Astrocyte (in vitro differentiated cells and primary cell): ENCODE data around the gene LRMDA. TPM values are rescaled to one million over a fixed set of nuclear protein-coding genes. Genes with fewer than 3 reads are reported as not detected.

ENCODE experiments used
- DNase-seq: peaks from one replicate; pipeline ENCODE4 v3.0.0-alpha.2; 2010; ENCODE audit warnings: low read depth
- FAIRE-seq: peaks from 2 replicates; lab custom pipeline; 2011; peaks lifted over from hg19 to GRCh38; lab: Jason Lieb, UNC
- H2AFZ ChIP-seq: 2 replicates; pipeline ENCODE4 v1.6.0; 2012; ENCODE audit warnings: low read depth, low read length, inconsistent platforms
- H3K27ac ChIP-seq: 2 replicates; pipeline ENCODE4 v1.5.1; 2011; ENCODE audit warnings: low read depth, low read length, inconsistent platforms
- H3K27me3 ChIP-seq: 2 replicates; pipeline ENCODE4 v1.6.0; 2011; ENCODE audit warnings: low read length, inconsistent platforms; ENCODE audit not compliant: insufficient read depth
- H3K36me3 ChIP-seq: 2 replicates; pipeline ENCODE4 v1.5.1; 2011; ENCODE audit warnings: low read length, inconsistent platforms; ENCODE audit not compliant: insufficient read depth
- H3K4me1 ChIP-seq: 2 replicates; pipeline ENCODE4 v1.5.1; 2011; ENCODE audit warnings: low read length, inconsistent platforms; ENCODE audit not compliant: insufficient read depth
- H3K4me2 ChIP-seq: 2 replicates; pipeline ENCODE4 v1.6.0; 2012; ENCODE audit warnings: low read length, inconsistent platforms
- H3K4me3 ChIP-seq: 2 replicates; pipeline ENCODE4 v1.5.1; 2011; ENCODE audit warnings: low read depth, mild to moderate bottlenecking, low read length, inconsistent platforms; ENCODE audit not compliant: insufficient read depth
- H3K79me2 ChIP-seq: 2 replicates; pipeline ENCODE4 v1.6.0; 2012; ENCODE audit warnings: mild to moderate bottlenecking, low read length, inconsistent platforms; ENCODE audit not compliant: insufficient read depth
- H3K9ac ChIP-seq: 2 replicates; pipeline ENCODE4 v1.6.0; 2012; ENCODE audit warnings: mild to moderate bottlenecking, low read length, inconsistent platforms
- H3K9me3 ChIP-seq: 2 replicates; pipeline ENCODE4 v1.5.1; 2012; ENCODE audit warnings: low read depth, mild to moderate bottlenecking, low read length, inconsistent platforms; ENCODE audit not compliant: insufficient read depth
- H4K20me1 ChIP-seq: 2 replicates; pipeline ENCODE4 v1.6.0; 2012; ENCODE audit warnings: low read length, inconsistent platforms; ENCODE audit not compliant: insufficient read depth
- H3K27ac Mint-ChIP-seq: one replicate; pipeline ENCODE4 v1.8.0; 2021; ENCODE audit warnings: mild to moderate bottlenecking, mixed read lengths; ENCODE audit not compliant: unreplicated experiment
- H3K27me3 Mint-ChIP-seq: one replicate; pipeline ENCODE4 v1.8.0; 2021; ENCODE audit warnings: low read depth, mixed read lengths; ENCODE audit not compliant: unreplicated experiment
- H3K36me3 Mint-ChIP-seq: one replicate; pipeline ENCODE4 v1.8.0; 2021; ENCODE audit warnings: low read depth, mixed read lengths; ENCODE audit not compliant: unreplicated experiment
- H3K4me1 Mint-ChIP-seq: one replicate; pipeline ENCODE4 v1.8.0; 2021; ENCODE audit warnings: low read depth, mixed read lengths; ENCODE audit not compliant: unreplicated experiment
- H3K4me3 Mint-ChIP-seq: one replicate; pipeline ENCODE4 v1.8.0; 2021; ENCODE audit warnings: mild to moderate bottlenecking, moderate library complexity, mixed read lengths; ENCODE audit not compliant: unreplicated experiment
- H3K9me3 Mint-ChIP-seq: one replicate; pipeline ENCODE4 v1.8.0; 2021; ENCODE audit warnings: mild to moderate bottlenecking, mixed read lengths; ENCODE audit not compliant: unreplicated experiment
- EZH2 ChIP-seq: IDR thresholded peaks from 2 replicates; pipeline ENCODE4 v1.6.1; 2012; ENCODE audit warnings: mild to moderate bottlenecking, low read length, inconsistent platforms; ENCODE audit not compliant: insufficient read depth
- total RNA-seq: library from RNA; stranded (reverse); gene quantifications from 2 replicates; pipeline ENCODE4 v1.2.1, GENCODE V29; 2021
- TF ChIP-seq, protein P1 (sequence below): IDR thresholded peaks from 2 replicates; pipeline ENCODE4 v1.5.1; 2011; ENCODE audit warnings: low read depth, mild to moderate bottlenecking, inconsistent platforms, low read length, moderate library complexity; ENCODE audit not compliant: insufficient read depth

Gene LRMDA
- total RNA-seq, 1 donor from 2014 or later, result 2.7 TPM

DNA sequence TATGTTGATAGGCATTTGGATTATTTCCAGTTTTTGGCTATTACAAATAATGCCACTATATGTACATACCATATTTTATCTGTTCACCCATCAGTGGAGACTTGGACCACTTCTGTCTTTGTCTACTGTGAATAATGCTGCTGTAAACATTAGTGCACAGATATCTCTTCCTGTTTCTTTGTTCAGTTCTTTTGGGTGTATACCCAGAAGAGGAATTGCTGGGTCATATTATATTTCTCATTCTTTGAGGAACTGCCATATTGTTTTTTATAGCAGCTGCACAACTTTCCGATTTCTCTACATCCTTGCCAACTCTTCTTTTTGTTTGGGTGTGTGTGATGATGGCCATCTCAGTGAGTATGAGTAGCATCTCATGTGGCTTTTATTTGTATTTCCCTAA lies 218.0 kb downstream of the LRMDA start:
- Histone ChIP-seq H3K4me3 (no peak overlapping the region), H3K27ac (no peak overlapping the region), H3K4me2 (no peak overlapping the region), H4K20me1 (no peaks in the 10 kb centered on the region), H2AFZ (no peak overlapping the region), H3K36me3 (no peaks in the 10 kb centered on the region), H3K4me1 (no peaks in the 10 kb centered on the region), H3K27me3 (peaks cover 10% of the 10 kb centered on the region), H3K9me3 (no peaks in the 10 kb centered on the region), H3K79me2 (no peaks in the 10 kb centered on the region), H3K9ac (no peak overlapping the region)
- H3K27ac Mint-ChIP-seq, result no peak overlapping the region
- TF ChIP-seq EZH2, result no peak
- TF ChIP-seq, protein P1, sequence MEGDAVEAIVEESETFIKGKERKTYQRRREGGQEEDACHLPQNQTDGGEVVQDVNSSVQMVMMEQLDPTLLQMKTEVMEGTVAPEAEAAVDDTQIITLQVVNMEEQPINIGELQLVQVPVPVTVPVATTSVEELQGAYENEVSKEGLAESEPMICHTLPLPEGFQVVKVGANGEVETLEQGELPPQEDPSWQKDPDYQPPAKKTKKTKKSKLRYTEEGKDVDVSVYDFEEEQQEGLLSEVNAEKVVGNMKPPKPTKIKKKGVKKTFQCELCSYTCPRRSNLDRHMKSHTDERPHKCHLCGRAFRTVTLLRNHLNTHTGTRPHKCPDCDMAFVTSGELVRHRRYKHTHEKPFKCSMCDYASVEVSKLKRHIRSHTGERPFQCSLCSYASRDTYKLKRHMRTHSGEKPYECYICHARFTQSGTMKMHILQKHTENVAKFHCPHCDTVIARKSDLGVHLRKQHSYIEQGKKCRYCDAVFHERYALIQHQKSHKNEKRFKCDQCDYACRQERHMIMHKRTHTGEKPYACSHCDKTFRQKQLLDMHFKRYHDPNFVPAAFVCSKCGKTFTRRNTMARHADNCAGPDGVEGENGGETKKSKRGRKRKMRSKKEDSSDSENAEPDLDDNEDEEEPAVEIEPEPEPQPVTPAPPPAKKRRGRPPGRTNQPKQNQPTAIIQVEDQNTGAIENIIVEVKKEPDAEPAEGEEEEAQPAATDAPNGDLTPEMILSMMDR, result no peak
- no peak overlapping the region for H3K4me3 Mint-ChIP-seq
- FAIRE-seq (no peak), DNase-seq (no peak)
- peaks cover 36% of the 10 kb centered on the region for H3K27me3 Mint-ChIP-seq
- peaks cover 3% of the 10 kb centered on the region for H3K9me3 Mint-ChIP-seq
- H3K36me3 Mint-ChIP-seq, result no peaks in the 10 kb centered on the region
- peaks cover 9% of the 10 kb centered on the region for H3K4me1 Mint-ChIP-seq

GRCh38 chr10:75650648-75651047 lies 219.2 kb downstream of the LRMDA start:
- peaks cover 10% of the 10 kb centered on the region for H3K27me3 ChIP-seq
- peaks cover 6% of the 10 kb centered on the region for H3K4me1 ChIP-seq
- H3K4me1 Mint-ChIP-seq, result peaks cover 12% of the 10 kb centered on the region
- no peaks in the 10 kb centered on the region for H3K79me2 ChIP-seq
- no peaks in the 10 kb centered on the region for H4K20me1 ChIP-seq
- H3K9me3 ChIP-seq, result no peaks in the 10 kb centered on the region
- peaks cover 28% of the 10 kb centered on the region for H3K27me3 Mint-ChIP-seq
- DNase-seq (no peak), FAIRE-seq (no peak)
- no peak for TF ChIP-seq EZH2
- TF ChIP-seq, protein P1, result no peak
- H3K36me3 Mint-ChIP-seq, result no peaks in the 10 kb centered on the region
- H3K4me3 ChIP-seq, result no peak overlapping the region
- no peak overlapping the region for H3K9ac ChIP-seq
- no peak overlapping the region for H3K4me3 Mint-ChIP-seq
- no peak overlapping the region for H3K27ac ChIP-seq
- H2AFZ ChIP-seq, result no peak overlapping the region
- H3K4me2 ChIP-seq, result no peak overlapping the region
- H3K27ac Mint-ChIP-seq, result no peak overlapping the region
- H3K9me3 Mint-ChIP-seq, result peaks cover 3% of the 10 kb centered on the region
- no peaks in the 10 kb centered on the region for H3K36me3 ChIP-seq

- H3K27me3 Mint-ChIP-seq, result peaks cover 23% of the 10 kb centered on the region
- Histone ChIP-seq H3K9ac (no peak overlapping the region), H3K79me2 (no peaks in the 10 kb centered on the region), H3K27me3 (peaks cover 10% of the 10 kb centered on the region), H3K9me3 (no peaks in the 10 kb centered on the region), H4K20me1 (no peaks in the 10 kb centered on the region), H2AFZ (no peak overlapping the region), H3K27ac (no peak overlapping the region), H3K4me3 (no peak overlapping the region), H3K4me2 (no peak overlapping the region), H3K36me3 (no peaks in the 10 kb centered on the region), H3K4me1 (peaks cover 9% of the 10 kb centered on the region)
- peaks cover 12% of the 10 kb centered on the region for H3K4me1 Mint-ChIP-seq
- TF ChIP-seq, protein P1, result no peak
- TF ChIP-seq EZH2, result no peak
- DNase-seq (no peak), FAIRE-seq (no peak)
- H3K27ac Mint-ChIP-seq, result no peak overlapping the region
- no peaks in the 10 kb centered on the region for H3K36me3 Mint-ChIP-seq
- H3K4me3 Mint-ChIP-seq, result no peak overlapping the region
- H3K9me3 Mint-ChIP-seq, result peaks cover 2% of the 10 kb centered on the region
These were observed 220.0 kb downstream of the LRMDA start for GRCh38 chr10:75651417-75651816.
